Breast epithelium (tissue), 3 donors: Measurements from ENCODE around the gene TTC4.

Experiments
- POLR2A ChIP-seq: fragments of 450-650 bp; IDR thresholded peaks from one replicate; pipeline ENCODE4 v1.6.1; 2016; ENCODE audit warnings: antibody characterized with exemption, mild to moderate bottlenecking, moderate library complexity
- POLR2AphosphoS5 ChIP-seq, 3 donors: sonication (generic); formaldehyde crosslinking; IDR thresholded peaks; one replicate each; pipeline ENCODE4 v1.6.1; 2017; ENCODE audit warnings: antibody characterized with exemption in 3 of 3

DNA sequence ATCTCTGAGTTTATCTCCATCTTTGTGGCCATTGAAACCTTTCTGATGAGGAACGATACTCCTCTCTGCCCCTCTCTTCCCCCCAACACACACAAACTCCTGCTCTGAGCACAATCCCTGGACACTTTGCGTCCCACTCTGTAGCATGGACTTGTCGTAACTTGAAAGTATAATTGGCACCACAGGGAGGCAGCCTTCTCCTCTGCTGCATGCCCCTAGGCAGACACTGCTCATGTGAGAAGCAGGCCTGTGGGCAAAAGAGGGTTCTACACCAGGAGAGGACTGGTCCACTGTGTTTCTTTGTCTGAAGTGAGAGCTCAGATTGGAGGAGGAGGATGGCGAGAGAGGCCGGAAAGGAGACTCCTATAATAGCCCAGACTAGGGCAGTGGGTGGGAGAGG, 52.4 kb downstream of the TTC4 start:
- TF ChIP-seq POLR2AphosphoS5 (IDR thresholded peaks at IDR 0.05) (no peak), POLR2A (no peak)
